Natural killer cell (primary cell): Measurements from ENCODE around the gene SLC2A9. TPM values are rescaled to one million over a fixed set of nuclear protein-coding genes. Genes with fewer than 3 reads are reported as not detected.

ENCODE experiments used
- ATAC-seq, 3 donors: fragments of 150-1000 bp in 2 of 3; fragments of 200-7000 bp in 1 of 3; cut with Tn5 transposase; 1 replicate in 1 of 3; 2 replicates in 2 of 3; pipeline ENCODE4 v1.10.0; 2021; ENCODE audit warnings: mild to moderate bottlenecking in 2 of 3, moderate library complexity in 2 of 3
- DNase-seq, 2 donors: peaks; one replicate each; pipeline versions ENCODE4 v3.0.0 to v3.0.0-alpha.2; 2013 to 2021; ENCODE audit warnings: mixed read lengths in 1 of 2
- H3K27ac ChIP-seq: one replicate; pipeline ENCODE4 v1.5.1; 2013; ENCODE audit warnings: mild to moderate bottlenecking, low read length
- H3K27me3 ChIP-seq: one replicate; pipeline ENCODE4 v1.6.1; 2013; ENCODE audit warnings: low read length; ENCODE audit not compliant: control insufficient read depth, insufficient read depth
- H3K36me3 ChIP-seq: one replicate; pipeline ENCODE4 v1.6.1; 2013; ENCODE audit warnings: low read length; ENCODE audit not compliant: control insufficient read depth, insufficient read depth
- H3K4me1 ChIP-seq: one replicate; pipeline ENCODE4 v1.6.1; 2013; ENCODE audit warnings: low read length; ENCODE audit not compliant: control insufficient read depth, insufficient read depth
- H3K4me3 ChIP-seq: one replicate; pipeline ENCODE4 v1.5.1; 2013; ENCODE audit warnings: low read length
- H3K9me3 ChIP-seq: one replicate; pipeline ENCODE4 v1.6.1; 2013; ENCODE audit warnings: low read length; ENCODE audit not compliant: control insufficient read depth, insufficient read depth
- H3K27ac Mint-ChIP-seq, 2 donors: one replicate each; pipeline ENCODE4 v1.8.0; 2022; ENCODE audit warnings: mild to moderate bottlenecking in 2 of 2, mixed read lengths in 2 of 2, moderate library complexity in 1 of 2
- H3K27me3 Mint-ChIP-seq, 2 donors: one replicate each; pipeline ENCODE4 v1.8.0; 2022; ENCODE audit warnings: low read depth in 2 of 2, mixed read lengths in 2 of 2
- H3K36me3 Mint-ChIP-seq: one replicate; pipeline ENCODE4 v1.8.0; 2022; ENCODE audit warnings: mixed read lengths
- H3K4me1 Mint-ChIP-seq, 2 donors: one replicate each; pipeline ENCODE4 v1.8.0; 2022; ENCODE audit warnings: mixed read lengths in 2 of 2
- H3K4me3 Mint-ChIP-seq: one replicate; pipeline ENCODE4 v1.8.0; 2022; ENCODE audit warnings: mild to moderate bottlenecking, moderate library complexity, mixed read lengths
- H3K9me3 Mint-ChIP-seq, 2 donors: one replicate each; pipeline ENCODE4 v1.8.0; 2022; ENCODE audit warnings: mixed read lengths in 2 of 2
- CTCF ChIP-seq: fragments of 200-600 bp; IDR thresholded peaks from one replicate; pipeline ENCODE4 v1.8.0; 2022; ENCODE audit warnings: antibody characterized with exemption
- WGBS: methylation state at CpG from one replicate; pipeline ENCODE4 v1.1.7; 2013; ENCODE audit warnings: missing lambda C conversion rate; ENCODE audit not compliant: insufficient coverage; 5-methylcytosine and 5-hydroxymethylcytosine counted together
- intact Hi-C: fragments of 100-400 bp; cut with micrococcal nuclease; formaldehyde crosslinking; loops from one replicate; pipeline ENCODE4 v1.14.2; 2022
- total RNA-seq, 4 donors: library from RNA; stranded (reverse); fragments of 120-200 nt in 1 of 4; gene quantifications; one replicate each; pipeline versions ENCODE4 v1.2.3 to v1.2.4, GENCODE V29; 2013 to 2022

The SLC2A9 gene
- total RNA-seq, 3 donors from 2014 or later (not counting 1 experiment from before 2014, with no cell fraction given): 1.5 to 5.5 (median 3.9) TPM

GRCh38 chr4:10050721-10051120 is 29.4 kb upstream of the SLC2A9 start:
- intact Hi-C loops: no loop called here
- no peaks in the 10 kb centered on the region for H3K27me3 Mint-ChIP-seq
- 88% methylated on average over 5 of the region's 5 CpGs for WGBS
- H3K4me3 Mint-ChIP-seq: no peak overlapping the region
- peaks cover 0 to 2% of the 10 kb centered on the region in 2 donors for H3K9me3 Mint-ChIP-seq
- ATAC-seq (no peak), DNase-seq (no peak)
- Histone ChIP-seq H3K27me3 (no peaks in the 10 kb centered on the region), H3K27ac (no peak overlapping the region), H3K36me3 (no peaks in the 10 kb centered on the region), H3K4me3 (no peak overlapping the region), H3K4me1 (peaks cover 9% of the 10 kb centered on the region), H3K9me3 (no peaks in the 10 kb centered on the region)
- H3K4me1 Mint-ChIP-seq: peaks cover 21 to 29% of the 10 kb centered on the region in 2 donors
- no peaks in the 10 kb centered on the region for H3K36me3 Mint-ChIP-seq
- TF ChIP-seq CTCF: no peak
- no peak overlapping the region for H3K27ac Mint-ChIP-seq

GRCh38 chr4:10050261-10050661 is 29.0 kb upstream of the SLC2A9 start:
- WGBS: 88% methylated on average over 3 of the region's 3 CpGs
- H3K9me3 Mint-ChIP-seq: peaks cover 0 to 2% of the 10 kb centered on the region in 2 donors
- intact Hi-C loops: no loop called here
- no peak overlapping the region for H3K27ac Mint-ChIP-seq
- H3K36me3 Mint-ChIP-seq: no peaks in the 10 kb centered on the region
- peaks cover 21 to 26% of the 10 kb centered on the region in 2 donors for H3K4me1 Mint-ChIP-seq
- H3K36me3 ChIP-seq: no peaks in the 10 kb centered on the region
- TF ChIP-seq CTCF: no peak
- H3K4me3 Mint-ChIP-seq: no peak overlapping the region
- H3K4me1 ChIP-seq: peaks cover 9% of the 10 kb centered on the region
- H3K27me3 Mint-ChIP-seq: no peaks in the 10 kb centered on the region
- no peaks in the 10 kb centered on the region for H3K27me3 ChIP-seq
- H3K4me3 ChIP-seq: no peak overlapping the region
- DNase-seq (no peak), ATAC-seq (no peak)
- no peak overlapping the region for H3K27ac ChIP-seq
- no peaks in the 10 kb centered on the region for H3K9me3 ChIP-seq

- Mint-ChIP-seq H3K27me3 (no peaks in the 10 kb centered on the region), H3K36me3 (no peaks in the 10 kb centered on the region), H3K27ac (no peak overlapping the region), H3K9me3 (peaks cover 0 to 2% of the 10 kb centered on the region in 2 donors), H3K4me3 (no peak overlapping the region), H3K4me1 (peaks cover 21 to 26% of the 10 kb centered on the region in 2 donors)
- no peaks in the 10 kb centered on the region for H3K9me3 ChIP-seq
- H3K4me1 ChIP-seq: peaks cover 9% of the 10 kb centered on the region
- TF ChIP-seq CTCF: no peak
- DNase-seq: no peak
- intact Hi-C loops: no loop called here
- ATAC-seq: no peak
- no peak overlapping the region for H3K4me3 ChIP-seq
- no peak overlapping the region for H3K27ac ChIP-seq
- WGBS: 77% methylated on average over 4 of the region's 4 CpGs
- no peaks in the 10 kb centered on the region for H3K27me3 ChIP-seq
- no peaks in the 10 kb centered on the region for H3K36me3 ChIP-seq
Measured at GRCh38 chr4:10048941-10049697, 27.8 kb upstream of the SLC2A9 start.

GRCh38 chr4:10047967-10048366 is 26.7 kb upstream of the SLC2A9 start:
- DNase-seq: no peak
- H3K4me1 ChIP-seq: peaks cover 9% of the 10 kb centered on the region
- peak overlapping the region; percentile 18 for H3K4me3 Mint-ChIP-seq

More at GRCh38 chr4:10047967-10048366, 26.7 kb upstream of the SLC2A9 start:
- peaks cover 9% of the 10 kb centered on the region for H3K36me3 Mint-ChIP-seq
- H3K4me1 Mint-ChIP-seq: peaks cover 21 to 26% of the 10 kb centered on the region in 2 donors
- H3K9me3 Mint-ChIP-seq: peaks cover 0 to 2% of the 10 kb centered on the region in 2 donors
- 26% methylated on average over 4 of the region's 5 CpGs for WGBS
- H3K27me3 ChIP-seq: no peaks in the 10 kb centered on the region
- ATAC-seq: peak in 2 of 3 donors; percentile 46 to 59
- H3K27ac Mint-ChIP-seq: peak overlapping the region in 1 of 2 donors; percentile 24
- intact Hi-C loops: no loop called here
- no peaks in the 10 kb centered on the region for H3K36me3 ChIP-seq
- no peak overlapping the region for H3K4me3 ChIP-seq
- no peaks in the 10 kb centered on the region for H3K9me3 ChIP-seq
- H3K27me3 Mint-ChIP-seq: no peaks in the 10 kb centered on the region
- no peak for TF ChIP-seq CTCF
- H3K27ac ChIP-seq: no peak overlapping the region
